ENCODE measurements around the gene RNASEL.

The RNASEL gene

GRCh38 chr1:182621906-182622305 is 32.9 kb upstream of the RNASEL start:
- Histone ChIP-seq H3K4me1 (peaks cover 95% of the 10 kb centered on the region), H3K4me2 (peak overlapping the region; percentile 86), H3K9ac (no peak overlapping the region), H3K36me3 (no peaks in the 10 kb centered on the region), H3K9me3 (peaks cover 13% of the 10 kb centered on the region; the same call in 1 of the 2 replicates), H3K4me3 (no peak overlapping the region), H3K27ac (peak overlapping the region; percentile 86), H3K27me3 (no peaks in the 10 kb centered on the region), H4K20me1 (no peaks in the 10 kb centered on the region)
- TF ChIP-seq Cebpa-rat (IDR thresholded peaks at IDR 0.05): no peak

- Histone ChIP-seq H3K4me2 (no peak overlapping the region; the same call in 1 of the 2 replicates), H4K20me1 (no peaks in the 10 kb centered on the region), H3K4me1 (peaks cover 99% of the 10 kb centered on the region), H3K9me3 (peaks cover 13% of the 10 kb centered on the region; the same call in 1 of the 2 replicates), H3K27me3 (no peaks in the 10 kb centered on the region), H3K36me3 (no peaks in the 10 kb centered on the region), H3K4me3 (no peak overlapping the region), H3K27ac (peak overlapping the region; percentile 86), H3K9ac (no peak overlapping the region)
- TF ChIP-seq Cebpa-rat (IDR thresholded peaks at IDR 0.05): no peak
These were observed 32.0 kb upstream of the RNASEL start for GRCh38 chr1:182620924-182621585.

- Histone ChIP-seq H3K9me3 (peaks cover 13% of the 10 kb centered on the region; the same call in 1 of the 2 replicates), H3K27ac (peak overlapping the region; percentile 47; the same call in 1 of the 2 replicates), H3K9ac (no peak overlapping the region), H4K20me1 (no peaks in the 10 kb centered on the region), H3K4me2 (peak overlapping the region; percentile 91), H3K36me3 (no peaks in the 10 kb centered on the region), H3K4me1 (peaks cover 97% of the 10 kb centered on the region), H3K4me3 (no peak overlapping the region), H3K27me3 (no peaks in the 10 kb centered on the region)
- no peak for TF ChIP-seq Cebpa-rat (IDR thresholded peaks at IDR 0.05)
These were observed 28.8 kb upstream of the RNASEL start for GRCh38 chr1:182617734-182618351.

- Histone ChIP-seq H3K4me1 (peaks cover 97% of the 10 kb centered on the region), H3K36me3 (no peaks in the 10 kb centered on the region), H3K9me3 (peaks cover 13% of the 10 kb centered on the region; the same call in 1 of the 2 replicates), H3K9ac (peak overlapping the region; percentile 3; the same call in 1 of the 2 replicates), H3K27me3 (no peaks in the 10 kb centered on the region), H4K20me1 (no peaks in the 10 kb centered on the region), H3K4me2 (peak overlapping the region; percentile 91), H3K4me3 (no peak overlapping the region), H3K27ac (peak overlapping the region; percentile 42; the same call in 1 of the 2 replicates)
- TF ChIP-seq Cebpa-rat (IDR thresholded peaks at IDR 0.05): no peak
These were observed 28.0 kb upstream of the RNASEL start for GRCh38 chr1:182617014-182617429.

GRCh38 chr1:182616130-182617013 is 27.3 kb upstream of the RNASEL start:
- H3K36me3 ChIP-seq: no peaks in the 10 kb centered on the region
- H3K4me2 ChIP-seq: peak overlapping the region; percentile 91
- H3K9ac ChIP-seq: peak overlapping the region; percentile 80
- peaks cover 13% of the 10 kb centered on the region; the same call in 1 of the 2 replicates for H3K9me3 ChIP-seq
- no peaks in the 10 kb centered on the region for H3K27me3 ChIP-seq
- H4K20me1 ChIP-seq: no peaks in the 10 kb centered on the region
- peak overlapping the region; percentile 92 for H3K27ac ChIP-seq
- H3K4me1 ChIP-seq: peaks cover 97% of the 10 kb centered on the region
- peak overlapping the region; percentile 64; the same call in 1 of the 2 replicates for H3K4me3 ChIP-seq
- peak; percentile 97 for TF ChIP-seq Cebpa-rat (IDR thresholded peaks at IDR 0.05)

- Histone ChIP-seq H3K9ac (peak overlapping the region; percentile 80), H3K27ac (peak overlapping the region; percentile 92), H3K4me2 (peak overlapping the region; percentile 91), H4K20me1 (no peaks in the 10 kb centered on the region), H3K4me3 (peak overlapping the region; percentile 64), H3K27me3 (no peaks in the 10 kb centered on the region), H3K4me1 (peaks cover 97% of the 10 kb centered on the region), H3K36me3 (no peaks in the 10 kb centered on the region), H3K9me3 (peaks cover 7% of the 10 kb centered on the region; the same call in 1 of the 2 replicates)
- no peak for TF ChIP-seq Cebpa-rat (IDR thresholded peaks at IDR 0.05)
These were observed 26.5 kb upstream of the RNASEL start for GRCh38 chr1:182615468-182616129.

GRCh38 chr1:182614796-182615454 is 25.9 kb upstream of the RNASEL start:
- H3K27me3 ChIP-seq: no peaks in the 10 kb centered on the region
- peak overlapping the region; percentile 91 for H3K4me2 ChIP-seq
- H3K27ac ChIP-seq: peak overlapping the region; percentile 92
- H4K20me1 ChIP-seq: no peaks in the 10 kb centered on the region
- no peak for TF ChIP-seq Cebpa-rat (IDR thresholded peaks at IDR 0.05)
- H3K9ac ChIP-seq: peak overlapping the region; percentile 80
- H3K9me3 ChIP-seq: peaks cover 2% of the 10 kb centered on the region; the same call in 1 of the 2 replicates
- H3K4me1 ChIP-seq: peaks cover 95% of the 10 kb centered on the region
- H3K36me3 ChIP-seq: no peaks in the 10 kb centered on the region
- H3K4me3 ChIP-seq: peak overlapping the region; percentile 64

- no peaks in the 10 kb centered on the region for H3K9me3 ChIP-seq
- H3K4me1 ChIP-seq: peaks cover 83% of the 10 kb centered on the region
- H4K20me1 ChIP-seq: no peaks in the 10 kb centered on the region
- H3K27ac ChIP-seq: no peak overlapping the region; the same call in 1 of the 2 replicates
- H3K4me3 ChIP-seq: no peak overlapping the region
- no peaks in the 10 kb centered on the region for H3K27me3 ChIP-seq
- H3K9ac ChIP-seq: no peak overlapping the region
- peak overlapping the region; percentile 51 for H3K4me2 ChIP-seq
- H3K36me3 ChIP-seq: no peaks in the 10 kb centered on the region
- TF ChIP-seq Cebpa-rat (IDR thresholded peaks at IDR 0.05): no peak
These were observed 22.7 kb upstream of the RNASEL start for GRCh38 chr1:182611787-182612186.
